Trophoblast cell (in vitro differentiated cells and primary cell): ENCODE measurements around the gene RBCK1.

Experiments
- DNase-seq, 2 donors: peaks; one replicate each; pipeline ENCODE4 v3.0.0-alpha.2; 2016
- H2AFZ ChIP-seq: 2 replicates; pipeline ENCODE4 v1.6.1; 2013; ENCODE audit warnings: low read length, moderate library complexity, mild to moderate bottlenecking; ENCODE audit not compliant: insufficient read depth, poor library complexity
- H2AK5ac ChIP-seq: 2 replicates; pipeline ENCODE4 v1.6.1; 2013; ENCODE audit warnings: mild to moderate bottlenecking, low read length
- H2BK120ac ChIP-seq: 2 replicates; pipeline ENCODE4 v1.6.1; 2013; ENCODE audit warnings: low read length, mild to moderate bottlenecking, moderate library complexity; ENCODE audit not compliant: insufficient read depth, poor library complexity
- H2BK12ac ChIP-seq: 2 replicates; pipeline ENCODE4 v1.6.1; 2013; ENCODE audit warnings: mild to moderate bottlenecking, low read length, moderate library complexity
- H2BK5ac ChIP-seq: 2 replicates; pipeline ENCODE4 v1.6.1; 2013; ENCODE audit warnings: low read length, low read depth, moderate library complexity, mild to moderate bottlenecking; ENCODE audit not compliant: poor library complexity
- H3K14ac ChIP-seq: 2 replicates; pipeline ENCODE4 v1.6.1; 2013; ENCODE audit warnings: mild to moderate bottlenecking, low read length
- H3K18ac ChIP-seq: 2 replicates; pipeline ENCODE4 v1.6.1; 2013; ENCODE audit warnings: mild to moderate bottlenecking, low read length
- H3K23ac ChIP-seq: 2 replicates; pipeline ENCODE4 v1.6.1; 2013; ENCODE audit warnings: low read length
- H3K27ac ChIP-seq: 2 replicates; pipeline ENCODE4 v1.5.1; 2013; ENCODE audit warnings: low read depth, mild to moderate bottlenecking, inconsistent platforms, low read length, moderate library complexity
- H3K27me3 ChIP-seq: 2 replicates; pipeline ENCODE4 v1.6.1; 2013; ENCODE audit warnings: inconsistent platforms, mild to moderate bottlenecking, low read length, moderate library complexity; ENCODE audit not compliant: insufficient read depth
- H3K36me3 ChIP-seq, 2 experiments: 1 replicate in 1 of 2; 2 replicates in 1 of 2; pipeline ENCODE4 v1.6.1; 2013; ENCODE audit warnings: low read length in 2 of 2, mild to moderate bottlenecking in 2 of 2, moderate library complexity in 1 of 2; ENCODE audit not compliant: insufficient read depth in 2 of 2, control insufficient read depth in 1 of 2
- H3K4ac ChIP-seq: 2 replicates; pipeline ENCODE4 v1.6.1; 2013; ENCODE audit warnings: low read depth, mild to moderate bottlenecking, low read length, moderate library complexity
- H3K4me1 ChIP-seq, 2 experiments: 1 replicate in 1 of 2; 2 replicates in 1 of 2; pipeline ENCODE4 v1.6.1; 2013; ENCODE audit warnings: low read length in 2 of 2, mild to moderate bottlenecking in 2 of 2, moderate library complexity in 1 of 2; ENCODE audit not compliant: insufficient read depth in 2 of 2, control insufficient read depth in 1 of 2
- H3K4me2 ChIP-seq: 2 replicates; pipeline ENCODE4 v1.6.1; 2013; ENCODE audit warnings: inconsistent platforms, mild to moderate bottlenecking, low read length, moderate library complexity
- H3K4me3 ChIP-seq: 2 replicates; pipeline ENCODE4 v1.5.1; 2013; ENCODE audit warnings: mild to moderate bottlenecking, low read depth, low read length, inconsistent platforms
- H3K79me1 ChIP-seq: one replicate; pipeline ENCODE4 v1.6.1; 2013; ENCODE audit warnings: low read length
- H3K79me2 ChIP-seq: 2 replicates; pipeline ENCODE4 v1.6.1; 2013; ENCODE audit warnings: low read length, mild to moderate bottlenecking; ENCODE audit not compliant: control insufficient read depth, insufficient read depth, poor library complexity
- H3K9ac ChIP-seq: 2 replicates; pipeline ENCODE4 v1.6.1; 2013; ENCODE audit warnings: mild to moderate bottlenecking, low read length
- H3K9me3 ChIP-seq: 2 replicates; pipeline ENCODE4 v1.6.1; 2013; ENCODE audit warnings: low read depth, mild to moderate bottlenecking, control low read depth, inconsistent platforms, low read length; ENCODE audit not compliant: insufficient read depth
- H4K12ac ChIP-seq: 2 replicates; pipeline ENCODE4 v1.6.1; 2013; ENCODE audit warnings: low read depth, mild to moderate bottlenecking, low read length, moderate library complexity
- H4K8ac ChIP-seq: 2 replicates; pipeline ENCODE4 v1.6.1; 2013; ENCODE audit warnings: low read depth, mild to moderate bottlenecking, low read length, moderate library complexity
- H4K91ac ChIP-seq: one replicate; pipeline ENCODE4 v1.6.1; 2013; ENCODE audit warnings: low read depth, mild to moderate bottlenecking, low read length, moderate library complexity
- WGBS: extraction: QIAGEN DNeasy Blood & Tissue Kit; methylation state at CpG from one replicate; pipeline ENCODE4 v1.1.7; 2013; ENCODE audit warnings: missing lambda C conversion rate; ENCODE audit not compliant: insufficient read length, insufficient coverage; ENCODE audit errors: extremely low coverage; 5-methylcytosine and 5-hydroxymethylcytosine counted together

RBCK1 gene

DNA sequence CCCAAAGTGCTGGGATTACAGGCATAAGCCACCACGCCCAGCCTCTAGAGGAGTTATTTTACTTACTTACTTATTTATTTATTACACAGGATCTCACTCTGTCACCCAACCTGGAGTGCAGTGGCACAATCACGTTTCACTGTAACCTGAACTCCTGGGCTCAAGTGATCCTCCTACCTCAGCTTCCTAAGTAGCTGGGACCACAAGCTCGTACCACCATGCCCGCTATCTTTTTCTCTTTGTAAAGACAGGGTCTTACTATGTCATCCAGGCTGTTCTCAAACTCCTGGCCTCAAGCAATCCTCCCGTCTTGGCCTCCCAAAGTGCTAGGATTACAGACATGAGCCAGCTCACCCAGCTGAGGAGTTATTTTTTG lies 29.1 kb upstream of the RBCK1 start:
- Histone ChIP-seq H3K79me1 (peaks cover 16% of the 10 kb centered on the region), H2BK120ac (no peak overlapping the region), H3K36me3 (no peaks in the 10 kb centered on the region), H3K9me3 (peaks cover 2% of the 10 kb centered on the region), H3K27ac (no peak overlapping the region), H2BK12ac (peak overlapping the region; percentile 23), H2AK5ac (no peak overlapping the region), H3K18ac (no peak overlapping the region), H3K23ac (no peak overlapping the region), H3K4me2 (no peak overlapping the region), H4K12ac (no peak overlapping the region), H4K8ac (no peak overlapping the region), H3K14ac (no peak overlapping the region), H2BK5ac (peak overlapping the region; percentile 7), H3K9ac (no peak overlapping the region), H3K27me3 (no peaks in the 10 kb centered on the region), H3K4ac (no peak overlapping the region), H3K4me1 (peaks cover 2 to 8% of the 10 kb centered on the region in 2 experiments), H3K4me3 (no peak overlapping the region), H2AFZ (no peak overlapping the region), H3K79me2 (peaks cover 10% of the 10 kb centered on the region), H4K91ac (no peak overlapping the region)
- DNase-seq, result no peak
- no CpG with 5 or more reads among the region's 5 CpGs for WGBS

DNA sequence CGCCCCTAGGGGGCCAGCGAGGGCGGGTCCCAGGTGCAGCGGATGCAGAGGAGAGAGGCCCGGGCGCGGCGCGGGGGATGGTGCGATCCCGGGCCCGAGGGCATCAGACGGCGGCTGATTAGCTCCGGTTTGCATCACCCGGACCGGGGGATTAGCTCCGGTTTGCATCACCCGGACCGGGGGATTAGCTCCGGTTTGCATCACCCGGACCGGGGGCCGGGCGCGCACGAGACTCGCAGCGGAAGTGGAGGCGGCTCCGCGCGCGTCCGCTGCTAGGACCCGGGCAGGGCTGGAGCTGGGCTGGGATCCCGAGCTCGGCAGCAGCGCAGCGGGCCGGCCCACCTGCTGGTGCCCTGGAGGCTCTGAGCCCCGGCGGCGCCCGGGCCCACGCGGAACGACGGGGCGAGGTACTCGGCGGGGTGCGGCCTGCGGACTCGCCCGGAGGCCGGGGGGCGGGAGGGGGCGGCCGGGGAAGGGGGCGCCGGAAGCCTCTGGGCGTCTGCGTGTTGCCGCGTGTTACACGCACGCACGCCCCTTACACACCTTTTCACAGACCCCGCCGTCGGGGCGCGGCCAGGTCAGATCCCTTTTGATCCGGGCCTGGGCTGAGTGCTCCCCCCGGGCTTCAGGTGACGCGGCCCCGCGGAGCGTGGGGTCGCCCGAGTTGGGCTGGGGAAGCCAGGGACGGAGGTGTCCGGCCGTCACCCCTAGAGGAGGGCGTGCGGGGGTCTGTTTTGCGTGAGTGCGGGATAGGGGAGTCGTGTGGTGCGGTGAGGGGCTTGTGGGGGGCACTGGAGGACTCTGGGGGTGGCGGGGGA lies 27.1 kb upstream of the RBCK1 start:
- Histone ChIP-seq H3K9ac (no peak overlapping the region), H3K4ac (peak overlapping the region; percentile 44), H2BK12ac (no peak overlapping the region), H3K79me1 (peaks cover 13% of the 10 kb centered on the region), H3K36me3 (peaks cover 0 to 2% of the 10 kb centered on the region in 2 experiments), H3K4me2 (peak overlapping the region; percentile 91), H3K79me2 (peaks cover 10% of the 10 kb centered on the region), H2BK120ac (peak overlapping the region; percentile 76), H3K27ac (peak overlapping the region; percentile 58), H2BK5ac (peak overlapping the region; percentile 68), H3K14ac (peak overlapping the region; percentile 89), H4K91ac (peak overlapping the region; percentile 92), H3K23ac (no peak overlapping the region), H4K12ac (peak overlapping the region; percentile 52), H3K18ac (peak overlapping the region; percentile 93), H3K4me3 (peak overlapping the region; percentile 78), H3K27me3 (no peaks in the 10 kb centered on the region), H4K8ac (peak overlapping the region; percentile 85), H2AFZ (peak overlapping the region; percentile 72), H3K4me1 (peaks cover 2 to 8% of the 10 kb centered on the region in 2 experiments), H3K9me3 (peaks cover 2% of the 10 kb centered on the region), H2AK5ac (no peak overlapping the region)
- DNase-seq, result peak; percentile 50 to 69
- no CpG with 5 or more reads among the region's 93 CpGs for WGBS

DNA sequence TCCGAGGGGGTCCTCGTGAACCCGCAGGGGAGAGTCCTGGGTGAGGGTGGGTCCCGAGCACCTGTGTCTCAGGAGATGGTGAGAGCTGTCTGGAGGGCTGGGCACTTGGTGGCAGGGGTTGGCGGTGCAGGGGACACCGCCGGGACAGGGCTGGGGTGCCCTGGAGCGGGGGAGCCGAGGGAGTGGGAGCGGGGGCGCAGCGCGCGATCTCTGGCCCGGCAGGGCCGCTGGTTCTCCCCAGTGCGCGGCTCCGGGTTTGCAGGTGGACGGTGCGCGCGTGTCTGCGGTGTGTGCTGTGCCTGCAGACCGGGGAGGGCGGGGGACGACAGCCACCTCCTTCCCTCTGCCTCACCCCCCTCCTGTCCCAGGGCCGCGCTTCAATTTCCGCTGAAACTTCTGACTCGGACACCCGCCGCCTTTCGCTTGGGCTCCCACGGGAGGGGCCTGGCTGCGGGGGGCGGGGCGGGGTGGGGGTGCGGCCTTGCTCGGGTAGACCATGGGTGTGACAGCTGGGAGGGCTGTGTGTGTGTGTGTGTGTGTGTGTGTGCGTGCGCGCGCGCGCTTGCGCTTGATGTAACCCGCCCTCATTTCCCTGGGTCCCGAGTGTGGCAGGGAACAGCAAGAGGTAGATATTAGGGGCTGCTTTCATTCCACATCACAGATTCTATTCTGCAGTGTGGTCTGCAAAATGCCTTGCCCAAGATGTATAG lies 26.4 kb upstream of the RBCK1 start:
- H3K9ac ChIP-seq, result peak overlapping the region; percentile 33
- DNase-seq, result peak in 1 of 2 donors; percentile 39
- peaks cover 0 to 2% of the 10 kb centered on the region in 2 experiments for H3K36me3 ChIP-seq
- peak overlapping the region; percentile 6 for H3K27ac ChIP-seq
- H4K12ac ChIP-seq, result peak overlapping the region; percentile 72
- H3K4me2 ChIP-seq, result peak overlapping the region; percentile 91
- peaks cover 2% of the 10 kb centered on the region for H3K9me3 ChIP-seq
- no peaks in the 10 kb centered on the region for H3K27me3 ChIP-seq
- H3K23ac ChIP-seq, result no peak overlapping the region
- H3K4ac ChIP-seq, result peak overlapping the region; percentile 65
- H4K8ac ChIP-seq, result peak overlapping the region; percentile 36
- WGBS, result no CpG with 5 or more reads among the region's 49 CpGs
- H3K14ac ChIP-seq, result peak overlapping the region; percentile 61
- H2BK12ac ChIP-seq, result no peak overlapping the region
- H3K79me2 ChIP-seq, result peaks cover 10% of the 10 kb centered on the region
- peak overlapping the region; percentile 38 for H2AK5ac ChIP-seq
- peaks cover 13% of the 10 kb centered on the region for H3K79me1 ChIP-seq
- H3K4me1 ChIP-seq, result peaks cover 2 to 8% of the 10 kb centered on the region in 2 experiments
- H3K4me3 ChIP-seq, result peak overlapping the region; percentile 78
- H3K18ac ChIP-seq, result peak overlapping the region; percentile 14
- H4K91ac ChIP-seq, result peak overlapping the region; percentile 92
- H2BK5ac ChIP-seq, result no peak overlapping the region
- peak overlapping the region; percentile 54 for H2BK120ac ChIP-seq
- H2AFZ ChIP-seq, result peak overlapping the region; percentile 5

DNA sequence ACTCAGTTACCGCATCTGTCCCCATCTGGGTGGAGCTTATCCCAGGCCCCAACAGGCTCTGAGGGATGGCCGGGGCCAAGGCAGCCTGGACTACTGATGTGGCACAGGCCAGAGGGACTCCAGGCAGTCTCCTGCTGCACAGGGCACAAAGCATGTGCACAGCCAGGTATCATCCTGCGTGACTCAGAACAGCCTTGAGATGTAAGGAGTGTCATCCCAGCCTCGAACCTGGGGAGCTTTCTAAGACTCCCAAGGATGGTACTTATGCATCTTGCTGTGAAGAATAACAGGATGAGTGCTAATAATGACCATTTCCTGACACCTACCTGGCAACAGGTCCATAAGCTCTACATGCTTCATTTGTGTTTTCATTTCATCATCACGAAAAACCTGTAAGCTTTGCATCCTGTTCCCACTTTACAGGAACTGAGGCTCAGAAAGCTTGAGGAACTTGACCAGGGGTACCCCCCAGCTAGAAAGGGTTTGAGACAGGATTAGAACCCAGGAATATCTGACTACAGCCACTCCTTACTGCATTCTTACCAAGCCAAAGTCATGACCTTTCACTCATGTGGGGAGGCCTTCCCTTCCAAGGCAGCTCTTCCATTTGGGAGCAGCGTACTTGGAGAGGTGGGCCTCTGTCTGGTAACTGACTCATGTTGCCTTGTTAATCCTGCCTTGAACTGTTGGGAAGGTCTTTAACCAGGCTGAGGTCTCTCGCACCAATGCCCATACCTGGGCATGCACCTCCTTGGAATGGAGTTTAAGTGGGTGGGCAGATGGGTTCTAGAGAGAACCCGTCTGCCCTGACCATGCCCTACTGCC lies 25.6 kb upstream of the RBCK1 start:
- no peak overlapping the region for H3K14ac ChIP-seq
- H3K9ac ChIP-seq, result no peak overlapping the region
- no peak overlapping the region for H3K27ac ChIP-seq
- H3K79me2 ChIP-seq, result peaks cover 10% of the 10 kb centered on the region
- H2BK120ac ChIP-seq, result no peak overlapping the region
- peaks cover 2 to 8% of the 10 kb centered on the region in 2 experiments for H3K4me1 ChIP-seq
- H3K18ac ChIP-seq, result no peak overlapping the region
- H2AK5ac ChIP-seq, result no peak overlapping the region
- WGBS, result no CpG with 5 or more reads among the region's 8 CpGs
- H2BK12ac ChIP-seq, result no peak overlapping the region
- H4K8ac ChIP-seq, result no peak overlapping the region
- H3K4me2 ChIP-seq, result peak overlapping the region; percentile 56
- H3K9me3 ChIP-seq, result peaks cover 2% of the 10 kb centered on the region
- H4K12ac ChIP-seq, result no peak overlapping the region
- peaks cover 0 to 2% of the 10 kb centered on the region in 2 experiments for H3K36me3 ChIP-seq
- no peaks in the 10 kb centered on the region for H3K27me3 ChIP-seq
- H3K79me1 ChIP-seq, result peaks cover 13% of the 10 kb centered on the region
- peak in 1 of 2 donors; percentile 28 for DNase-seq
- H2BK5ac ChIP-seq, result no peak overlapping the region
- H4K91ac ChIP-seq, result no peak overlapping the region
- no peak overlapping the region for H3K23ac ChIP-seq
- no peak overlapping the region for H3K4me3 ChIP-seq
- H2AFZ ChIP-seq, result no peak overlapping the region
- H3K4ac ChIP-seq, result no peak overlapping the region
